Lower lobe of right lung (tissue), 2 donors: ENCODE data around the gene GPC6. TPM values are rescaled to one million over a fixed set of nuclear protein-coding genes. Genes with fewer than 3 reads are reported as not detected.

Experiments used
- ATAC-seq, 2 donors: fragments of 200-7000 bp; cut with Tn5 transposase; one replicate each; pipeline ENCODE4 v1.9.1; 2020 to 2022; ENCODE audit warnings: mild to moderate bottlenecking in 2 of 2, moderate library complexity in 2 of 2
- DNase-seq: peaks from one replicate; pipeline ENCODE4 v3.0.0-alpha.2; 2020
- H3K27ac ChIP-seq: fragments of 200-600 bp; one replicate; pipeline ENCODE4 v1.8.0; 2022
- H3K27me3 ChIP-seq: fragments of 200-600 bp; one replicate; pipeline ENCODE4 v1.8.0; 2022; ENCODE audit warnings: low read depth
- H3K36me3 ChIP-seq: fragments of 200-600 bp; one replicate; pipeline ENCODE4 v1.8.0; 2022; ENCODE audit warnings: mild to moderate bottlenecking
- H3K4me1 ChIP-seq: fragments of 200-600 bp; one replicate; pipeline ENCODE4 v1.8.0; 2022
- H3K4me3 ChIP-seq: fragments of 200-600 bp; one replicate; pipeline ENCODE4 v1.8.0; 2022; ENCODE audit warnings: mild to moderate bottlenecking
- H3K9me3 ChIP-seq: fragments of 200-600 bp; one replicate; pipeline ENCODE4 v1.8.0; 2022
- intact Hi-C: fragments of 100-400 bp; cut with DNase I; formaldehyde crosslinking; loops from one replicate; pipeline ENCODE4 v1.11.0; 2022
- total RNA-seq: library from RNA; stranded (reverse); fragmentation: NEBNext Ultra II Directional; extraction: Animal tissue kit (Norgen Biotek cat#: 25700); gene quantifications from one replicate; pipeline ENCODE4 v1.2.1, GENCODE V29; 2021
- TF ChIP-seq, protein P1 (sequence below): fragments of 200-600 bp; IDR thresholded peaks from one replicate; pipeline ENCODE4 v1.8.0; 2022; ENCODE audit warnings: antibody characterized with exemption, mild to moderate bottlenecking
- donor health status: DM: no; HTN: yes; CAD: no; lungs with severe emphysema.

Gene GPC6
- total RNA-seq, 1 donor from 2014 or later = 5.5 TPM

DNA sequence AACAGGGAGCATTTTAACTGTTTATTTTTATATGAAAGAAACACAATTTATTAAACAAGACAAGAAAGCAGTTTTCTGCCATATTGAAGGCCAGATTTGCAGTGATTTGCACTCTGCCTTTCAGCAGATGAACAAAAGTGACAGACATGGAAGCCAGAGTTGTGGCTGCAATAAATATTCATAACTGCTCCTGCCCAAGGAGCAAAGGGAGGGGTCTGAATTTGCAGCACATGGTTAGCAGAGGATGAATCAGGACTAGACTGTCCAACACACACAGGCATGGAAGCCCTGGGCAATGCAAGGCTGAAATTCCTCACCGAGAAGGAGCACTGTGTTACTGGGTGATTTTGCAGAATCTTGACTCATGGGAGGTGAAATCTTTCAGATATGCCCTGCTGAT is 834.7 kb downstream of the GPC6 start:
- intact Hi-C loops = no loop called here
- TF ChIP-seq, protein P1, sequence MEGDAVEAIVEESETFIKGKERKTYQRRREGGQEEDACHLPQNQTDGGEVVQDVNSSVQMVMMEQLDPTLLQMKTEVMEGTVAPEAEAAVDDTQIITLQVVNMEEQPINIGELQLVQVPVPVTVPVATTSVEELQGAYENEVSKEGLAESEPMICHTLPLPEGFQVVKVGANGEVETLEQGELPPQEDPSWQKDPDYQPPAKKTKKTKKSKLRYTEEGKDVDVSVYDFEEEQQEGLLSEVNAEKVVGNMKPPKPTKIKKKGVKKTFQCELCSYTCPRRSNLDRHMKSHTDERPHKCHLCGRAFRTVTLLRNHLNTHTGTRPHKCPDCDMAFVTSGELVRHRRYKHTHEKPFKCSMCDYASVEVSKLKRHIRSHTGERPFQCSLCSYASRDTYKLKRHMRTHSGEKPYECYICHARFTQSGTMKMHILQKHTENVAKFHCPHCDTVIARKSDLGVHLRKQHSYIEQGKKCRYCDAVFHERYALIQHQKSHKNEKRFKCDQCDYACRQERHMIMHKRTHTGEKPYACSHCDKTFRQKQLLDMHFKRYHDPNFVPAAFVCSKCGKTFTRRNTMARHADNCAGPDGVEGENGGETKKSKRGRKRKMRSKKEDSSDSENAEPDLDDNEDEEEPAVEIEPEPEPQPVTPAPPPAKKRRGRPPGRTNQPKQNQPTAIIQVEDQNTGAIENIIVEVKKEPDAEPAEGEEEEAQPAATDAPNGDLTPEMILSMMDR = no peak
- H3K9me3 ChIP-seq = no peaks in the 10 kb centered on the region
- no peak overlapping the region for H3K4me3 ChIP-seq
- ATAC-seq = no peak
- H3K36me3 ChIP-seq = no peaks in the 10 kb centered on the region
- H3K4me1 ChIP-seq = no peaks in the 10 kb centered on the region
- no peak overlapping the region for H3K27ac ChIP-seq
- H3K27me3 ChIP-seq = no peaks in the 10 kb centered on the region
- no peak for DNase-seq

DNA sequence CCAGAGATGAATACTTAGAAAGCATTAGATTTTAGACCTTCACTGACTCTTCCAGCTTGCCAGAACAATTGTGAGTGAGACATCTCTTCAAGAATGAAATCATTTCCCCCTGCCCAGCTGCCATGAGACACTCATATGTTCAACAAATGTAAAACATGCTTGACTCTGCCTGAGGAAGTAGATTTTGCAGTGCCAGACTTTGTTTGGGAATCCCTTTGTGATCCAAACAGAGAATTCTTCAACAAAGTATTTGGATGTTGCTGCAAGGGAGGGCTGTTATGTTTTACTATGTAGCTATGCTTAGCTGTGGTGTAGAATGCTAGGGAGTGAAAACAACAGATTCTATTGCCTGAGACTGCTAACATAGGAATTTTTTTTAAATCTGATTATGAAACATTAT is 836.5 kb downstream of the GPC6 start:
- no peaks in the 10 kb centered on the region for H3K36me3 ChIP-seq
- ATAC-seq = no peak
- DNase-seq = no peak
- intact Hi-C loops = no loop called here
- H3K4me3 ChIP-seq = no peak overlapping the region
- H3K27ac ChIP-seq = no peak overlapping the region
- no peaks in the 10 kb centered on the region for H3K9me3 ChIP-seq
- TF ChIP-seq, protein P1 = no peak
- H3K4me1 ChIP-seq = no peaks in the 10 kb centered on the region
- no peaks in the 10 kb centered on the region for H3K27me3 ChIP-seq

DNA sequence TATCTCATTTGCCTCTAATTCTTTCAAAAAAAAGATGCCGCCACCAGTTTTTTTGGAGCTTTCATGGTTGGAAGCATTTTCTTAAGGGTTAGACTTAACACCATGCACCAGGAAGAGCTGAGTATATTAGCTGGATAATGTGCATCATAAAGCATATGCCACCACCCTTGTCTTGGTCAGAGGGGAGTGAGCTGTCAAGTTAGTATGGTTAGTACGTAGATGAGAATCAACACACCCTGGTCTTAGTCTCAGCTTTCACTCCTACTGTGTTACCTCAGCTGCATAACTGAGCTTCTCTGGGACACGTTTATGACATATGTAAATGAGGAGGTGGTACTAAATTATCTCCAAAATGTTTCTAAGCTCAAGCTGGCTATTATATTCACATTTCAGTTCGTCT is 837.2 kb downstream of the GPC6 start:
- ATAC-seq (no peak), DNase-seq (no peak)
- Histone ChIP-seq H3K9me3 (no peaks in the 10 kb centered on the region), H3K4me1 (no peaks in the 10 kb centered on the region), H3K27ac (no peak overlapping the region), H3K4me3 (no peak overlapping the region), H3K36me3 (no peaks in the 10 kb centered on the region), H3K27me3 (no peaks in the 10 kb centered on the region)
- TF ChIP-seq, protein P1 = no peak
- intact Hi-C loops = no loop called here

DNA sequence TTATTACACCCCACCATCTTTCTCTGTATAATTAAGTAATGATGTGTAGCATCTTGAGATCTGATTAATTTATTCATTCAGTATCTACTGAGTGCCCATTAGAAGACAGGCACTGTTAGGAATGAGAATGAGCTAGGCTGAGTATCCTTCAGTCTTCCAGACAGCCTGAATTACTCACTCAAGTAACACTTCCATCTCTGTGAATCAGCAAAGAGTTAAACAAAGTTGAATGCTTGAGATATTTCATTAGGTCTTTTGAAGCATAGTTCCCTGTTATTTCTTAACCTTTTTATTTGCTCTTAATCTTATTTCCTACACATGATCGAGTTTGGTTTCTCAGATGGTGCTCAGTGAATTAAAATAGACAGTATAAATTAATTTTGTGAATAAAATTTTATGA is 839.1 kb downstream of the GPC6 start:
- intact Hi-C loops = no loop called here
- no peaks in the 10 kb centered on the region for H3K9me3 ChIP-seq
- H3K27ac ChIP-seq = no peak overlapping the region
- ATAC-seq = no peak
- TF ChIP-seq, protein P1 = no peak
- DNase-seq = no peak
- no peak overlapping the region for H3K4me3 ChIP-seq
- no peaks in the 10 kb centered on the region for H3K4me1 ChIP-seq
- H3K36me3 ChIP-seq = no peaks in the 10 kb centered on the region
- no peaks in the 10 kb centered on the region for H3K27me3 ChIP-seq

DNA sequence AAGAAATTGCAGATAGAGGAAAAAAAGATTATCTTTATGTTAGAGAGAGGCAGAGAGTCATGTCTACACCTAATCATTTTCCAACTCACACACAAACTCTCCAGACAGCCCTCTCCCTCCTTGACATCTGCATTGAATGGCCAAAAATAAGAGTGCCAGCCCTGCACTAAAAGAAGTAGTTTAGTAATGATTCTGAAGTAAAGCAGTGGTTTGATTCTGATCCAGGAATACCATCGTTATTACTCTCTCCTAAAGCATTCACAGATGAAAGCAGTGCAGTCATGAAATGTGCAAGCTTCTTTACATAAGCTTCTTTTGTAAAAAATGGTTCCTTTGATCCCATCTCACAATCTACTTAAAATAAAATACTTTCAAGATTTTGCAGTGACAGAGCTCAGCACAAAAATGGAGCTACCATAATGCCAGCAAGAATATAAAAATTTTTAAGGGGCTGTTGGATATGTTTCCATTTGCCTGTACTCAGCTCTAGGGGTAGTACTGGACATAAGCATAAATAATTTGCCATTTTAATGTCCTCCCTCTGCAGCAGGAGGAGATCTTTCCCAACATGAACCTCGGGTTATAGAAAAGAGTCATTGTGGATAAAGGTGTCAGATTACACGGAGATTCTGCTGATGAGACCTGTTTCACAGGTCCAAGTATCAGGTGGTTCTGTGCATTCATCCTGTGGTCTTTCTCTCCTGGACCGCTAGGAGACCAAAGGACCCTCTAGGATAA is 846.6 kb downstream of the GPC6 start:
- ATAC-seq (no peak), DNase-seq (no peak)
- no peaks in the 10 kb centered on the region for H3K27me3 ChIP-seq
- intact Hi-C loops = no loop called here
- TF ChIP-seq, protein P1 = no peak
- H3K36me3 ChIP-seq = no peaks in the 10 kb centered on the region
- no peaks in the 10 kb centered on the region for H3K4me1 ChIP-seq
- no peak overlapping the region for H3K4me3 ChIP-seq
- no peak overlapping the region for H3K27ac ChIP-seq
- H3K9me3 ChIP-seq = no peaks in the 10 kb centered on the region
